Measurements from ENCODE around the gene UBE2F. TPM values are rescaled to one million over a fixed set of nuclear protein-coding genes. Genes with fewer than 3 reads are reported as not detected.
"Not testable (repeated sequence)": the region's sequence is repeated elsewhere in the genome, so short reads cannot be mapped to it uniquely, and the experiment has no call there.

The UBE2F gene
- total RNA-seq, 1 donor from 2014 or later: 27.7 TPM

DNA sequence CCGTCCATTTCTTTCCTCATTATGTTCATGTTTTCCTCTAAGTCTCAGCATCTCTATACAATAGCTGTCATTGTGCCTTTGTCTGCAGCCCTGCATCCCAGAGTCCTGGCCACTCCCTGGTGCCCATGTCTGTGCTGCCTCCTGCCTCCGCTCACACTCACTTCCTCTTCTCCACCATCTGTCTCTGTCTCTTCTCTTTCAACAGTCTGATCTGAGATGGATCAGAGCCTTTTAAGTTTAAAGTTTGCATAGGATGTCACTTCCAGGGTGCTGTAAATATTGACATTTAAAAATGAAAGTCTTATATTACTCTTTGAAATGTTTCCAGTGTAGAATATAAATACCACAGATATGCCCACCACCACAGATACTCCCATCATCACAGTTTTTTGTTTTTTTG, 42.7 kb downstream of the UBE2F start:
- peak; percentile 47 for FAIRE-seq
- DNase-seq (ENCODE audit: low spot score in 2 of 2): peak in 1 of 2 donors; percentile 31

DNA sequence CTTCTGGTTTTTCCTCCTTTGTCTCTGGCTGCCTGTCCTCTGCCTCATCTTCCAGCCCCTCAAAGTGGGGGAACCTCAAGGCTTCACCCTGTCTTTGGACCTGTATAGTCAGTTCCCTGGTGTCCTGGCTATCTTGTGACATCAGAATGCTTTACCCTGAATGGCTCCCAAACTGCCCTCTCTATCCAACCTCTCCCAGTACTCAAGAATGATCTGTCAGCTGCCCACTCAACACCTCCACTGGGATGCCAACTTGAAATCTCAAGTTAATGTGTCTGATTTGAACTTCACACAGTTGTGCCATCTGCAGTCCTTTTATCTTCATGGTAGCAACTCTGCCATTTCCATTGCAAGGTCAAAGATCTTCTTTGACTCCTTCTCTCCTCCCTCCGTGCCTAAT, 43.8 kb downstream of the UBE2F start:
- DNase-seq (ENCODE audit: low spot score in 2 of 2) (no peak), FAIRE-seq (no peak)

DNA sequence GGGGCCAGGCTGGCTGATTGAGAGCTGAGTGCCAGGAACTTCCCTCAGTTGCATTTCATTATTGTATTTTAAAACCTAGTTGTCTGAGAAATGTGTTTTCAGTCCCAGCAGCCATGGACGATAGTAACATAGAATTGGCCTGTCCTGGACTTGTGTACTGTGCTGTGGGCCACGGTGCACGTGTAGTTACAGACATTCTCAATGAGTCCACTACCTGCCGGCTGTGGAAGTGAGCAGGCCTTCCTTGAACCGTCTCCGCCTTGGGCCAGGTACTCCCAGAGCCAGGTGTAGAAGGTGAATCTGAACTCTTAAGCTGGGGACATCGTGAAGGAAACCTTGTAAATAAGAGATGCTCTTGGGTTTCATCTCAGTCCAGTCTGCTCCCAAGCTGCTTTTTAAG, 47.0 kb downstream of the UBE2F start:
- DNase-seq (ENCODE audit: low spot score in 2 of 2) (no peak), FAIRE-seq (no peak)

DNA sequence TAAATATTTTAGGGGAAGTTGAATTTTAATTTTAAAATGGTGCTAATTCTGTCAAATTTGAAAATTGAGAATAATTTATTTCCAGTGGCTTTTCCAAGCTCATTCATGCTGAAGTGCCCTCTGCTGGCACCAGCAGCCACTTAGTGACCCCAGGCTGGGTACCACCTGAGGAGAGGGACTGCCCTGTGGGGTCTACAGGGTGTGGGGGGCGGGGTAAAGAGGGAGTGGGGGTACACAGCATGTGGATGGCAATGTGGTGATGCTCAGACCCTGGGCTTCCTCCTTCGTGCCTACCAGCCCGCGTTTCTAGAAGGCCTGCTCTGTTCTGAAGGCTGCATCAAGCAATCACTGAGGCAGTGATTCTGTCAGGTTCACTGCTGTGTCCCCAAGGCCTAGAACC, 48.9 kb downstream of the UBE2F start:
- DNase-seq (ENCODE audit: low spot score in 2 of 2) (no peak), FAIRE-seq (no peak)

DNA sequence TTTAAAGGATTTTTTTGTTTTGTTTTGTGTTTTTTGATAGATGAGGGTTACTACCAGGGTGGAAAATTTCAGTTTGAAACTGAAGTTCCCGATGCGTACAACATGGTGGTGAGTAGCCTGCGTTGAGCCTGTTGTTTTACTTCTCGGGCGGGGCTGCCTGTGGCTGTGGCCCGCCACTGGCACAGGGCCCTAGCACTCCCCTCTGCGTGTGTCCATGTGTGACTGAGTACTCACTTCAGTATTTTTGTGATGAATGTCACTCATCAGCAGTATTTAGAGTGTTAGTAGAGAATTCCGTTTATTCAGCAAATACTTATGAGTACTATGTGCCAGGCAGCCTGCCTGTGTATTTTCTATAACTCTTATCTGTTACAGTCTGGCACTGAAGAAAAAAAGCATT, 49.7 kb downstream of the UBE2F start:
- DNase-seq (ENCODE audit: low spot score in 2 of 2) (no peak), FAIRE-seq (no peak)

DNA sequence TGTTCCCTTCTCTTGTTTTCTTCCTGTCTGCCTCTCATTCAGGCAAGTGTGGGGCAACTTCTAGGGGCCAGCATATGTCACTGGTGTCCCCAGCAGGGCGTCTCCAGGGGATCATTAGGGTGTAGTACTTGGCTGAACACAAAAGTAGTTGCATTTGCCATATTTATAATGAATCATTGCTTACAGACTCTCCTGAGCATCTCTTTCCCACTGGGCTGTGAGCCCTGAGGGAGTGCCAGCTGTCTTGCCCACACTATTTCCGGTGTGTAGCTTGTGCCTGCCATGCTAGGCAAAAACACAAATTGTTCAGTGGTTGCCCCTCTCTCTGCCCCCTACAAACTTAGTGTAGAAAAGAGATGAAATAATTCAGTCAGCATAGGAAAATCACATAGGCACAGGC, 53.1 kb downstream of the UBE2F start:
- FAIRE-seq (no peak), DNase-seq (ENCODE audit: low spot score in 2 of 2) (no peak)

DNA sequence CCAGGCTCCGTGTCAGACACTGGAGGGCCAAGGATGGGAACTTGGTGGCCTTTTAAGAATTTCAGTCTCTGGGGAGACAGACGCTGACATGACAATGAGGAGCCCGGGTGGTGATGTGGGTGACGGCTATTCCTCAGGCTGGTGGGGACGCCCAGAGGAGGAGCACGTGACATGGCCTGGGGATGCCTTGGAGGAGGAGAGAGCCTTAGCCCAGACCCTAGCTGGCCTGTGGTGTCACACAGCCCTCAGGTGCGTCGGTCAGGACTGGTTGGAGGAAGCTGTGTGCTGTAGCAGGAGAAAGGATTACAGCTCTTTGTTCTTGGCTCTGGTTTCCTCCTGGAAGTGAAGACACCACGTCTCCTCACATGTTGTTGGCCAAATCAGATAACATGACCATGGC, 54.0 kb downstream of the UBE2F start:
- DNase-seq (ENCODE audit: low spot score in 2 of 2) (no peak), FAIRE-seq (no peak)

DNA sequence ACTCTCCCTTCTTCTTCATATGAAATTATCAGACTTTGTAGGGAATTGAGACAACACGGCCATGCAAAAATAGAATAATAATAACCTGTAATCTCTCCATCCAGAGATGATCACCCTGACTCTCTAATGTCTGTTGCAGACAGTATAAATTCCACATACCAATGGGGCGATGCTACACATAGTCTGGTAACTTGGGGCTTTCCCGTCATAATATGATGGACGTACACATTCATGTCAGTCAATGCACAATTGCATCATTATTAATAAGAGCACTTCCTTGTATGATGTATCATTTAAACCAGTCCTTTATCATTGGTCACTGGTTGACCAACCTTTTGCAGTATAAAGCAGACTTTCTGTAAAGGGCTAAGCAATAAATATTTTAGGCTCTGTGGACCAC, 54.5 kb downstream of the UBE2F start:
- DNase-seq (ENCODE audit: low spot score in 2 of 2): no peak
- no peak for FAIRE-seq

DNA sequence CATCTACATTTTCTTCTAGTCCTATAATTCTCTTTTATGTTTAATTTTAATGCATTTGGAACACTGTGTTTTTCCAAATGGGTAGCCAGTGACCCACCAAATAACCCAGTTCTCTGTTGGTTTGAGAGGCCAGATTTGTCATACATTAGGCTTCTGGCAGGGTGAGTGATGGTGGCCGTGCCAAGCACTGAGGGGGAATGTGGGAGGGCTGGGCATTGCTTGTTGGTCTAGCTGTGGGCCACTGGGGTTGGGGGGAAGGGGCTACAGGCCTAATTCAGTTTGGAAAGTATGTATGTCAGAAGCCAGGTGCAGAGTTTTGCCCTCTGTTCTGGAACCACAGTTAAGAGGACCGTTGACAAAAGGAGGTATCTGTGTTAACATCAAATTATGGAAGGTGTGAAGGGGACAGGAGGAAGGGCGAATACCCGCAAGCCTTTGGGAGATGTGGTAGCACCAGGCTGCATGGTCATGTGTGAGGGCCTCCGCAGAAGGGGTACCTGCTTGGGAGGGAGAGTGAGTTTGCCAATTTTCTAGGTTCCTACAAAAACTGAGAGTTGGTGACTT, 55.9 kb downstream of the UBE2F start:
- FAIRE-seq (no peak), DNase-seq (ENCODE audit: low spot score in 2 of 2) (no peak)

DNA sequence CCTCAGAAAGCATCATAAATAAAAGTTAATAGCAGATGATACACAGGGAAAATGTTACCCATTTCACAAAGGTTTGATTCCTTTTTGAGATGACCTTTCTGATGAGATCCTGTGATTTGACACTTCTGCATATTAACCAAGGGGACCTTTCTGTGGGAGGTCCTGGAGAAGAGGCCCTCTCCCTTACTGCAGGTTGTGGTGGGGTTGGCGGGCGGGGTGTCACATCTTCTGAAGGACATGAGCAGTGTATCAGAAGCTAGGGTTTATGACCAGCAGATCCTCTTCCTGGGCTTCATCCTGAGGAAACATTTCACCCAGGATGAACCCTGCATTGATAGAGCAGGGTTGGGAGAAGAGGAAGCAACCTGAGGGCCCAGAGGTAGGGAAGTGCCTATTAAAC, 56.8 kb downstream of the UBE2F start:
- FAIRE-seq: no peak
- no peak for DNase-seq (ENCODE audit: low spot score in 2 of 2)

DNA sequence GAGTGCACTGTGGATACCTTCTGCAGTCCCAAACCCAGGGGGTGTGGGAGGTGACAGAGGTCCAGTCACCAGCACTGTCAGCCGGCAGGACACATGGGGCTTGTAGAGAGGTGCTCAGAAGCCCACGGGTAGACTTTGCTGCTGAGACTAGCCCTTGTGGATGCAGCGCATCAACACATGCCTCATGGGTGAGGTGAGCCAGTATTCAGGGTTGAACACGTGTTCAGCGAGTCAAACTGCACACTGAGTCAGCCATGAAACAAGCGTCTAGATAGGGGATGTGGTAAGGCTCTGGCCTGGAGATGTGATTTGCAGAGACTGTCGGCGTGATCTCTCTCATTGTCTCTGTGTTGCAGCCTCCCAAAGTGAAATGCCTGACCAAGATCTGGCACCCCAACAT, 58.2 kb downstream of the UBE2F start:
- FAIRE-seq (no peak), DNase-seq (ENCODE audit: low spot score in 2 of 2) (no peak)

DNA sequence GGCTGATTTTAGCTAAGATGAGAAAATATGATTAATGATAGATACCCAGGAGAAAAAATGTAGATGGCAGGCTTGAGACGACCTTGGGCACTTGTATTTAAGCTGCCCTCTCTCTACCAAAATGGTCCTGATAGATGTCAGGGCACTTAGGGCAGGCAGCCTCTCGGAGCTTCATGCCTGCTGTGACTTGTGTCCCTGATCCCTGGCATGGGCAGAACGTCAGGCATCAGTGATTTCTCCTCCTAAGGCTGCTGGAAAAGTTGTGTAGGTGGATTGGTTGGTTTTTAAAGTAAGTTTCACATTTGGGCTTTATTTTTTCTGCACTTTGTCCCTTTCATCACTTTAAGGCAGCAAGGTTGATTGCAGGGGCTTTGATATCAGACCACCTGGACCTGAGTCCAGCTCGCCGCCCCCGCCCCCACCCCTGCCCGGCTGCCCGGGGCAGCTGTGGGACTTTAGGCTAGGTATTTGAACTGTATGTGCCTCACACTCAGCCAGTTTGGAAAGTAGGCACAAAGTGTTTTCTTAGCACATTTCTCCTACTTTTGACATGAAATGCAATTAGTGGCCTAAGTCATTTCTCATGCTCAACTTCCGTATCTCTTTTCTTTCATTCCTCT, 59.0 kb downstream of the UBE2F start:
- FAIRE-seq (no peak), DNase-seq (ENCODE audit: low spot score in 2 of 2) (no peak)

DNA sequence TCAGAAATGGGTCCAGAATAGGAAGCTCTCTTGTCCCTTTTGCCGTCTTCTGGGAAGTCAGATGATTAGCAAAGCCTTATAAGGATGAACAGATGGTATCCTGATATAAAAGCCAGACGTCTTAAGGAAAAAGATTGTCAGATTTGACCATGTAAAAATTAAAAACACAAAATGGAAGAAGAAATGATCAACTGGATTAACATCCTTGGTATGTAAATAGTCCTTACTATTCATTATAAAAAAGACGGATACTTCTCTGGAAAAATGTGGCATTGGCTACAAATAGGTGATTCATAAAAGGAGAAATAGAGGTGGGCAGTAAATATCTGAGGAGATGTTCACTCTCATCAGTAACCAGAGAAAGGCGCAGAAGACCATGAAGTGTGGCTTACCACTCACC, 60.2 kb downstream of the UBE2F start:
- DNase-seq (ENCODE audit: low spot score in 2 of 2) (no peak), FAIRE-seq (no peak)

DNA sequence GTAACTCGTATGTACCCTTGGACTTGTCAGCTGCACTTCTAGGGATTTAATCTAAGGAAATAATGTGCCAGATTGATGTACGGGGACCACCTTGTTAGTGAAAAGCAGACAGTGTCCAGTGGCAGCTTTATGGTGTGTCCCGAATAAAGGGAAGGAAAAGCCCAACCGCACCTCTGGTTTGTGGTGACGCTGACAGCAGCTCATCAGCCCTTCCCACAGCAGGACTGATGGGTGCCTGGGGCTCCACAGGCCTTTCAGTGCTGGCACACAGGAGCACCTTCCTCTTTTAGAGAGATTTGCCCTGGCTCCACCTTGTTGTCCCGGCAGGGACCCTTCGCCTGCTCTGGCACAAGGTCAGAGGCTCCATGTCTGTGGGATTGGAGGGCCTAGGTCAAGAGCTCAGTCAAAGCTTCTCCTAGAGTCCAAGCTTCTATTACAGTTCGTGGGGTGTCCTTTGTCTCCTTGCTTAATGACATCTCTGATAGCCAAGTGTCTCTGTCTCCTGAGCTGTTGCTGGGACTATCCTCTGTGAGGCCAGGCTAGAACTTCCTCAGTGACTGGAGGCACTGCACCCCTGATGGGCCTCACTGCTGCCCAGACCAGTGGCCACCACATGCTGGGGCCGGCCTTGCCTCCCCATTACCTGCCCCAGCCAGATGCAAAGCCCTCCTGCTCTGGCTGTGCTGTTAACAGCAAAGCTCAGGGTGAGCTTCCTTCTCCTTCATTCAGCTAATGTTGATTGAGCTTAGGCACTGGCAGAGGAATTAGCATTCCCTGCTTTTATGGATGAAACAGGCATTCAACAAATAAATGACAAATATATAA, 61.0 kb downstream of the UBE2F start:
- FAIRE-seq (no peak), DNase-seq (ENCODE audit: low spot score in 2 of 2) (no peak)

DNA sequence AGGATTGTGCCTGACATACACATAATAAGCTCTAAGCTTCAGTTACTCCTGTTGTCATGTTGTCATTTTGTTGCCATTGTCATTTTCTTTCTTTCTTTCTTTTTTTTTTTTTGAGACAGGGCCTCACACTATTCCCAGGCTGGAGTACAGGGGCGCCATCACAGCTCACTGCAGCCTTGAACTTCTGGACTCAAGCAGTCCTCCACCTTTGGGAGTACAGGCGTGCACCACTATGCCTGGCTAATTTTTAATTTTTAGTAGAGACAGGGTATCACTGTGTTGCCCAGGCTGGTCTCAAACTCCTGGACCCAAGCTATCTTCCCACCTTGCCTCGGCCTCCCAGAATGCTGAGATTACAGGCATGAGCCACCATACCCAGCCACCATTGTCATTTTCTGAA, 63.0 kb downstream of the UBE2F start:
- DNase-seq (ENCODE audit: low spot score in 2 of 2) (no peak), FAIRE-seq (no peak)

DNA sequence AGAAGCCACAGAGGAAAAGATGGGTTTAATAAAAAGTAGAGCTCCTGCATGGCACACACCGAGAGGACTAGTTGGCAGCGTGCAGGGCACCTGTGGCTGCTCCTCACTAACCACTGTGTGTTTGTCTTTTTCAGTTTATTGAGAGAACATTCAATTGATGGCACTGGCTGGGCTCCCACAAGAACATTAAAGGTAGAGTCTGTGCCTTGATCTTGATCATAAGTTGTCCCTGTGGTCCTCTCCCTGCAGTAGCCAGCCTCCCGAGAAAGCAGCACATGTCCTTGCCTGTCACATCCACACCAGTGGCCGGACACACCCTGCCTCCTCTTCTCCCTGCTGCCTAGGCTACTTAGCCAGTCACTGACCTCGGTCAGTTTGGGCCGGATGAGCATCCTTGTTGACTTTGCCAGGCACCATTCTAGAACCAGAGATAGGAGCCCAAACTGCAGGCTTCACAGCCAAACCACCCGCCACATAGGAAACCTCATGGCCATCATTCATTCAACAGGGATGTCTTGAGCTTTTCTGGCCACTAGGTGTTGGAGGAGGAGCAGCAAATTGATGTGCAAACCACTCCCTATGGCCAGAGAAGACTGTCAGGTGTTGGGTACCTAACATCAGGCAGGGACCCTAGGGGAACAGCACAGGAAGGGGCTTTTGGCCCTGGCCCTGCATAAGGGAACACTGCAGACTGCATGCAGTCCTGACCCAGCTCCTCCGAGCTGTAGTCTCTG, 63.8 kb downstream of the UBE2F start:
- DNase-seq (ENCODE audit: low spot score in 2 of 2): no peak

DNA sequence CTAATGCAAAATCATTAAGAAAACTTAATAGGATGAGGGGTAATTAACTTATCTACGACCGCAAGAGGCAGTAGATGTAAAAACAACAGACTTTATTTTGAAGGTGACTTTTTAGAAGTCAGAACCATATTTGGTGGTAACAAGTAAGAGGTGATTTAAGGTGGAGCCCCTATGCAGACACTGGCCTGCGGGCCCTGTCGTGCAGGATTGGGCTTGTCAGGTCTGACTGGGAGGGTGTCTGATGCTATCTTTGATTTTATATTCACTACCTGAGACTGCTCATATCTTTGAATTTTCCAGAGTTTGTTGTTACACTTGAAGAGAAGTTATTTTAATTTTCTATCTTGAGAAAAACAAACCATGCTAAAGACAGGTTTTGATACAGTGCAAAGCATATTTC, 64.9 kb downstream of the UBE2F start:
- no peak for DNase-seq (ENCODE audit: low spot score in 2 of 2)
- no peak for FAIRE-seq

More for the DNA sequence above, 63.8 kb downstream of the UBE2F start:
- FAIRE-seq: no peak

DNA sequence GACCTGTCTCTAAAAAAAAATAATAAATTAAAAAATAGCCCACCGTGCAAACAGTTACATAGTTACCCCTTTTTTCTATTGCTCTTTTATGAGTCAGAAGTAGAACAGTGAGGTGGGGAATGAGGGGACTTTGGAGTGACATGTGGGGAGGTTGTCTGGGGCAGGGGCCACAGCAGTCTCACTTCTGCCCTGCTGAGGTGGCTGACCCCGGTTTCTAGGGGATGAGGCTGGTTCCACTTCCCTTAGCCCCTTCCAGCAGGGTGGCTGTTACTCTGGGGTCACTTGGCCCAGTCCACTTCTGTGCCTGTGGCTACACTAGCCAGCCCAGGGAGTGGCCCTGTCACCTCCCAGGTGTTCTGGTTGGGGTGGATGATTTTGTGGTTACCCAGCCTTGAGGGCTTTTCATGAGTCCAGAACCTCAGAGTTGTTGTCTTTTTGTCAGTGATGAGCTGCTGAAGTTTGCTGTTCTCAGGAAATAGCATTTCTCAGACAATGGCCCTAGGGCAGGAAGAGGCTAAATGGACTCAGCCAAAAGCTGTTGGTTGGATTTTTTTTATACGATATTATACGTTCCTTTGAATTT, 66.0 kb downstream of the UBE2F start:
- no peak for DNase-seq (ENCODE audit: low spot score in 2 of 2)
- FAIRE-seq: no peak

DNA sequence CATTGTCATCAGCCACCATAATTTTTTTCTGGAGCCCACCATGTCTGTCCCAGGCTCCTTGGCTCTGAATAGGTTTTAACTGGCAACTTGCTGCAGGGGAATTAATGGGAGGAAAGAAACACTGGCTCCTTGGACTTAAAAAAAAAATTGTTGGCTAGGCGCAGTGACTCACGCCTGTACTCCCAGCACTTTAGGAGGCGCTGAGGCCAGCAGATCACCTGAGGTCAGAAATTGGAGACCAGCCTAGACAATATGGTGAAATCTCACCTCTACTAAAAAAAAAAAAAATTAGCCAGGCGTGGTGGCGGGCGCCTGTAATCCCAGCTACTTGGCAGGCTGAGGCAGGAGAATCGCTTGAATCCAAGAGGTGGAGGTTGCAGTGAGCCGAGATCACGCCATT, 67.2 kb downstream of the UBE2F start:
- not testable (repeated sequence) for DNase-seq (ENCODE audit: low spot score in 2 of 2); FAIRE-seq

DNA sequence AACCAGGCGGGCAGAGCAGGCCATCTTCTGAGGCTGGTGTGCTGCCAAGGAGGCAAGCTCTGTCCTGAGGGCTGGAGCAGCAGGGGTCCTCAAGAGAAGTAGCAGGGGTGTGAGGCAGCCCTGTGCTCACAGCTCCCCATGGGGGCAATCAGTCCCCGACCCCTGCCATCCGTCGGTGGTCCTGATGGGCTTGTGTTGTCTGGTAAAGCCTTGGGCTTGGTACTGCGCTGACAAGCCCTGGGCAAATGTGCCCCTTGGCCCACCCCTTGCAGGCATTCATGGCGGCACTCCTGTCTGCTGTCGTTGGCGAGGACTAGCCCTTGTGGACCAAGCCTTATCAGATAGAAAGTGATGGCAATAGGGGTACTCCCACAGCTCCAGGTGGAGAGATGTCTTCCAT, 71.4 kb downstream of the UBE2F start:
- no peak for FAIRE-seq
- no peak for DNase-seq (ENCODE audit: low spot score in 2 of 2)

DNA sequence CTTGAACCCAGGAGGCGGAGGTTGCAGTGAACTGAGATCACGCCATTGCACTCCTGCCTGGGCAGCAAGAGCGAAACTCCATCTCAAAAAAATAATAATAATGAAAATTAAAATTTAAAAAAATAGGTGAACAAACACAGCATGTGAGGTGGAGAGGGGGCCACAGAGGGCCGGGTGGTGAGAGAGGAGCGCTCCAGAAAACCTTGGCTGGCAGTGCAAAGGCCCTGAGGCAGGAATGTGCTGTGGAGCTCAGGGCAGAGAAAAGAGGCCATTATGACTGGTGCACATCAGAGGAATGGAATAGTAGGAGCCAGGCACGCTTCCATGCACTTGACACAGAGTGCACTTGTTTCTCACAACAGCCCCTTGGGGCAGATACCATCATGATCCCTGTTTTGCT, 72.3 kb downstream of the UBE2F start:
- no peak for FAIRE-seq
- no peak for DNase-seq (ENCODE audit: low spot score in 2 of 2)

Data from frontal cortex (tissue), 4 donors.